ENCODE data around the gene CHRM4.

CHRM4 gene

DNA sequence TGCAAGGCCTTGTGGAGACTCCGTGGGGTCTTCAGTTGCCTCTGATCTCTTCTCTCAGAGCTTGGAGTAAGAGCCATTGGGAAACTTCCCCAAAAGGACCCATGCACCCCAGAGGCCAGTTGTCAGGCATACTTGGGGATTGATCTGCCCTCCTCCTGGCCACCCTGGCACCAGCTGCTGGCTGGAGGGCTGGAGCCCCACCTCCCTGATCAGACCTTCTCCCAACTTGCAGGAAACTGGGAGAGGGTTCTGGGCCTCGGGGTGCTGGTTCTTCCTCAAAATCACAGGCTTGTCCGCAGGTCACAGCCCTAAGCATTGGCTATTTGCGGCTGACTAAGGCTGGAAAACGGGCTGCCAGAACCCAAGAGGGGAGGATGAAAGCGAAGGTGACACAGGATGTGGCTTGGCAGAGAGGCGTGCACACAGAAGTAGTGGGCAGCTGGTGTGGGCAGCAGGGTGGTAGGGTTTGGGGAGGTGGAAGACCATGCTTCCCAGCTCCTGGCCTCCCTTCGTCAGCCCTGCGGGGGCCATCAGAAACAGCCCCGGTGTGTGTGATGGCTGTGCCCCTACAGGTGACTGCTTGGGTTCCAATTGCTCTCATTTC is 45.6 kb downstream of the CHRM4 start:
- Histone ChIP-seq H3K79me2 (ENCODE audit: control insufficient read depth, insufficient read depth, low read length, unreplicated experiment) (peaks cover 26% of the 10 kb centered on the region), H2AFZ (ENCODE audit: low read length, unreplicated experiment) (no peak overlapping the region), H3K27me3 (ENCODE audit: insufficient read depth, low read length) (peaks cover 4% of the 10 kb centered on the region; the same call in 1 of the 2 replicates), H3K36me3 (ENCODE audit: insufficient read depth, low read length) (no peaks in the 10 kb centered on the region), H3K27ac (ENCODE audit: low read depth, low read length) (no peak overlapping the region), H3K4me1 (ENCODE audit: control insufficient read depth, insufficient read depth, low read length, unreplicated experiment) (peaks cover 14% of the 10 kb centered on the region), H3K4me3 (ENCODE audit: low read depth, low read length) (no peak overlapping the region)

DNA sequence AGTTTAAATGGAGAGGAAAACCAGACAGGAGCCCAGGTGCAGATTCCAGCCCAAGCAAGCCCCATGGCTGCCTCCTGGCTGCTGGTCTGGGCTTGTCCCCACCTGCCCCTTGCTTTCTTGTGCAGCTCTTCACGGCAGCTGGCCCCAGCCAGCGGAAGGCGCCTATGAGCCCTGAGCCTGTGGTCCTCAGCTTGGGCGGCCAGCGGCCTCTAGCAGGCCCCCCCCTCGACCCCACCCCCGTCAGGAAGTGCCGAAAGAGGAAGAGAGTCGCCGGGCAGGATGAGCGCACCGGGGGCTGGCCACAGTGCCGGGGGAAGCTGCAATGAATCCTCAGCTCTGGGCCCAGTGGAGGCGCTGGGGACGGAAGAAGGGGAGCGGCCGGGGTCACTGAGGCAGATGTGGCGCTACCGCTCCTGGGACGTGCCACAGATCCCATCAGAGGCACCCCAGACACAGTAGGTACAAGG is 46.4 kb downstream of the CHRM4 start:
- H3K79me2 ChIP-seq (ENCODE audit: control insufficient read depth, insufficient read depth, low read length, unreplicated experiment), result peaks cover 23% of the 10 kb centered on the region
- H3K27me3 ChIP-seq (ENCODE audit: insufficient read depth, low read length), result peaks cover 4% of the 10 kb centered on the region; the same call in 1 of the 2 replicates
- no peaks in the 10 kb centered on the region for H3K36me3 ChIP-seq (ENCODE audit: insufficient read depth, low read length)
- peaks cover 14% of the 10 kb centered on the region for H3K4me1 ChIP-seq (ENCODE audit: control insufficient read depth, insufficient read depth, low read length, unreplicated experiment)
- H3K27ac ChIP-seq (ENCODE audit: low read depth, low read length), result no peak overlapping the region
- no peak overlapping the region for H3K4me3 ChIP-seq (ENCODE audit: low read depth, low read length)
- no peak overlapping the region for H2AFZ ChIP-seq (ENCODE audit: low read length, unreplicated experiment)

DNA sequence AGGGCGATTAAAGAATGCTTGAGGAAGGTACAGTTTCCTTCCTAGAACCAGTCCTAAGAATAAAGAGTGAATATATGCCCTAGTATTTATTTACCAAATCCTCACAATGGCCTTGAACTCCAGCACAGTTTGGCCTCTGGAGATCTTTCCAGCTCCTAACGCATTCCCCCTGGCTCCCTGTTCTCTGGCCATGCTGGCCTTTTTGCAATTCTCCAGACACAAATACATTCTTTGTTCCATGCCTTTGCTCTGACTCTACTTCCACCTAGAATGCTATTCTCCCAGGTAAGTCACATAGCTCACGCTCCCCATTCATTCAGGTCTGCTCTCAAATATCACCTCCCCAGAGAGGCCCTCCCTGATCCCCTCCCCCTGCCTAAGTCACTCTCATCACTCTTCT is 48.1 kb downstream of the CHRM4 start:
- Histone ChIP-seq H3K79me2 (ENCODE audit: control insufficient read depth, insufficient read depth, low read length, unreplicated experiment) (peaks cover 10% of the 10 kb centered on the region), H2AFZ (ENCODE audit: low read length, unreplicated experiment) (no peak overlapping the region), H3K4me3 (ENCODE audit: low read depth, low read length) (no peak overlapping the region), H3K4me1 (ENCODE audit: control insufficient read depth, insufficient read depth, low read length, unreplicated experiment) (peaks cover 7% of the 10 kb centered on the region), H3K27ac (ENCODE audit: low read depth, low read length) (no peak overlapping the region), H3K36me3 (ENCODE audit: insufficient read depth, low read length) (no peaks in the 10 kb centered on the region), H3K27me3 (ENCODE audit: insufficient read depth, low read length) (peaks cover 4% of the 10 kb centered on the region; the same call in 1 of the 2 replicates)

DNA sequence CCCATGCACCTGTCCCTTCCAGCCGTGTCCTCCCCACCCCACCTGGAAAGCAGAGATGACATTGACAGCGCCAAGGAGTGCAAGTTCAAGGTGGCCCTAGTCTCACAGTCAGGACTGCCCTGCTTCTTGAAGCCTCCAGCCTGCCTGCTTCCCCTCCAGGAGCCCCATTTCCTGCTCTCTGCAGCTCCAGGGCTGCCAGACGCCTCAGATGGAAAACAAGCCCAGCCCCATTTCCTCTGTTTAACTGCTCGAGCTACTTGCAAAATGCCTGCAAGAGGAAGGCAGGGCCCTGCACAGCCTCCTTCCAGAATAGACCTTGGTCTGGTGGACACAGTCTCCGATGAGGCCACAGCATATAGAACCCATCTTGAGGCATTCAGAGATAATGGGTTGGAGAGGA is 49.3 kb downstream of the CHRM4 start:
- Histone ChIP-seq H3K4me1 (ENCODE audit: control insufficient read depth, insufficient read depth, low read length, unreplicated experiment) (peaks cover 4% of the 10 kb centered on the region), H3K27ac (ENCODE audit: low read depth, low read length) (no peak overlapping the region), H3K4me3 (ENCODE audit: low read depth, low read length) (no peak overlapping the region), H3K36me3 (ENCODE audit: insufficient read depth, low read length) (no peaks in the 10 kb centered on the region), H3K27me3 (ENCODE audit: insufficient read depth, low read length) (peaks cover 4% of the 10 kb centered on the region; the same call in 1 of the 2 replicates), H3K79me2 (ENCODE audit: control insufficient read depth, insufficient read depth, low read length, unreplicated experiment) (no peaks in the 10 kb centered on the region), H2AFZ (ENCODE audit: low read length, unreplicated experiment) (no peak overlapping the region)

DNA sequence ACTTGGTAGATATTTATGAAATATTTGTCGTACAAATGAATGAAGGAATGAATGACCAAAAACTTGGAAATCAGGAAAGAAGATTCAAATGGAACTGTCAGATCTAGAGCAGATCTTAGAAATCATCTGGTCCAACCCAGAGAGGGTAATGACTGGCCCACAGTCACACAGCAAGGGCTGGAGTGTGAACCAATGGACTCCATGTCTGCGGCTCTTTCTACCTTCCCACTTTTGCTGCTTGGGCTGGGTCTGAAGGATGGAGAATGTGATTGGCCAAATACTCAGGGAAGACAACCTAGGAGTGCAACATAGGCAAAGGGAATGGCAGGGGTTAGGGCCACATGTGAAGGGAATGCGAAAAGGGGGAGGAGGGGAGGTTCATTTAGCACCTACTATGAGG is 50.1 kb downstream of the CHRM4 start:
- no peaks in the 10 kb centered on the region for H3K79me2 ChIP-seq (ENCODE audit: control insufficient read depth, insufficient read depth, low read length, unreplicated experiment)
- no peaks in the 10 kb centered on the region for H3K36me3 ChIP-seq (ENCODE audit: insufficient read depth, low read length)
- no peak overlapping the region for H3K27ac ChIP-seq (ENCODE audit: low read depth, low read length)
- no peaks in the 10 kb centered on the region for H3K4me1 ChIP-seq (ENCODE audit: control insufficient read depth, insufficient read depth, low read length, unreplicated experiment)
- no peak overlapping the region for H3K4me3 ChIP-seq (ENCODE audit: low read depth, low read length)
- H3K27me3 ChIP-seq (ENCODE audit: insufficient read depth, low read length), result peaks cover 4% of the 10 kb centered on the region; the same call in 1 of the 2 replicates
- H2AFZ ChIP-seq (ENCODE audit: low read length, unreplicated experiment), result no peak overlapping the region

- Histone ChIP-seq H3K4me1 (ENCODE audit: control insufficient read depth, insufficient read depth, low read length, unreplicated experiment) (no peaks in the 10 kb centered on the region), H3K4me3 (ENCODE audit: low read depth, low read length) (no peak overlapping the region), H3K79me2 (ENCODE audit: control insufficient read depth, insufficient read depth, low read length, unreplicated experiment) (no peaks in the 10 kb centered on the region), H3K36me3 (ENCODE audit: insufficient read depth, low read length) (no peaks in the 10 kb centered on the region), H2AFZ (ENCODE audit: low read length, unreplicated experiment) (no peak overlapping the region), H3K27ac (ENCODE audit: low read depth, low read length) (no peak overlapping the region), H3K27me3 (ENCODE audit: insufficient read depth, low read length) (peaks cover 4% of the 10 kb centered on the region; the same call in 1 of the 2 replicates)
Observed at GRCh38 chr11:46339816-46340215, 51.8 kb downstream of the CHRM4 start.

GRCh38 chr11:46338988-46339666 is 52.4 kb downstream of the CHRM4 start:
- H3K27ac ChIP-seq (ENCODE audit: low read depth, low read length), result no peak overlapping the region
- H2AFZ ChIP-seq (ENCODE audit: low read length, unreplicated experiment), result no peak overlapping the region
- H3K27me3 ChIP-seq (ENCODE audit: insufficient read depth, low read length), result peaks cover 9% of the 10 kb centered on the region; the same call in 1 of the 2 replicates
- no peak overlapping the region for H3K4me3 ChIP-seq (ENCODE audit: low read depth, low read length)
- no peaks in the 10 kb centered on the region for H3K36me3 ChIP-seq (ENCODE audit: insufficient read depth, low read length)
- H3K4me1 ChIP-seq (ENCODE audit: control insufficient read depth, insufficient read depth, low read length, unreplicated experiment), result no peaks in the 10 kb centered on the region
- H3K79me2 ChIP-seq (ENCODE audit: control insufficient read depth, insufficient read depth, low read length, unreplicated experiment), result no peaks in the 10 kb centered on the region

DNA sequence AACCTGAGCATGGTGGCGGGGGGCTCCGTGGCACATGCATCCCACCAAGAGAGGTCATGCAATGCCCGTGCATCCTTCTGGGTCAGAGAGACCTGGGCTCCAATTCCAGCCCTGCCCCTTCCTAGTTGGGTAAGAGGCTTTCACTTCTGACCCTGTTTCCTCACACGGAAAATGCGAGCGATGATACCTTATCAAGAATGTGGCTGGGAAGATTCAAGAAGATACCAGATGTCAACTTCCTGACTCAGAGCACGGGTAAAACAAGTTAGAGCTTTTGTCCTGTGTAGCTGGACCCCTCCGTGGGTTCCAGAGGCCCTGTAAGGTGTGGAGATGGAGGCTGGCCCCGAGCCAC is 53.0 kb downstream of the CHRM4 start:
- H2AFZ ChIP-seq (ENCODE audit: low read length, unreplicated experiment), result no peak overlapping the region
- no peaks in the 10 kb centered on the region for H3K36me3 ChIP-seq (ENCODE audit: insufficient read depth, low read length)
- H3K27ac ChIP-seq (ENCODE audit: low read depth, low read length), result no peak overlapping the region
- H3K4me3 ChIP-seq (ENCODE audit: low read depth, low read length), result no peak overlapping the region
- H3K27me3 ChIP-seq (ENCODE audit: insufficient read depth, low read length), result peaks cover 14% of the 10 kb centered on the region
- H3K4me1 ChIP-seq (ENCODE audit: control insufficient read depth, insufficient read depth, low read length, unreplicated experiment), result no peaks in the 10 kb centered on the region
- H3K79me2 ChIP-seq (ENCODE audit: control insufficient read depth, insufficient read depth, low read length, unreplicated experiment), result no peaks in the 10 kb centered on the region

- H3K4me3 ChIP-seq (ENCODE audit: low read depth, low read length), result no peak overlapping the region
- H3K27ac ChIP-seq (ENCODE audit: low read depth, low read length), result no peak overlapping the region
- H3K4me1 ChIP-seq (ENCODE audit: control insufficient read depth, insufficient read depth, low read length, unreplicated experiment), result no peaks in the 10 kb centered on the region
- no peak overlapping the region for H2AFZ ChIP-seq (ENCODE audit: low read length, unreplicated experiment)
- H3K36me3 ChIP-seq (ENCODE audit: insufficient read depth, low read length), result no peaks in the 10 kb centered on the region
- H3K79me2 ChIP-seq (ENCODE audit: control insufficient read depth, insufficient read depth, low read length, unreplicated experiment), result no peaks in the 10 kb centered on the region
- H3K27me3 ChIP-seq (ENCODE audit: insufficient read depth, low read length), result peaks cover 22% of the 10 kb centered on the region
Observed at GRCh38 chr11:46337626-46338345, 53.8 kb downstream of the CHRM4 start.

GRCh38 chr11:46336563-46337180 is 54.9 kb downstream of the CHRM4 start:
- Histone ChIP-seq H3K4me3 (ENCODE audit: low read depth, low read length) (no peak overlapping the region), H3K36me3 (ENCODE audit: insufficient read depth, low read length) (no peaks in the 10 kb centered on the region), H3K27me3 (ENCODE audit: insufficient read depth, low read length) (peaks cover 33% of the 10 kb centered on the region), H3K27ac (ENCODE audit: low read depth, low read length) (no peak overlapping the region), H2AFZ (ENCODE audit: low read length, unreplicated experiment) (no peak overlapping the region), H3K4me1 (ENCODE audit: control insufficient read depth, insufficient read depth, low read length, unreplicated experiment) (no peaks in the 10 kb centered on the region), H3K79me2 (ENCODE audit: control insufficient read depth, insufficient read depth, low read length, unreplicated experiment) (no peaks in the 10 kb centered on the region)
